Ovary (tissue), 9 donors: ENCODE measurements around the gene KMT2A. TPM values are rescaled to one million over a fixed set of nuclear protein-coding genes. Genes with fewer than 3 reads are reported as not detected.
"Not testable (repeated sequence)": the region's sequence is repeated elsewhere in the genome, so short reads cannot be mapped to it uniquely, and the experiment has no call there.

Experiments
- DNase-seq, 5 donors: peaks; one replicate each; pipeline ENCODE4 v3.0.0-alpha.2; 2019 to 2020
- H3K27ac ChIP-seq, 2 donors: fragments of 200-600 bp; one replicate each; pipeline versions ENCODE4 v1.5.1 to v1.8.0; 2019 to 2022
- H3K27me3 ChIP-seq: fragments of 200-600 bp; one replicate; pipeline ENCODE4 v1.8.0; 2022
- H3K36me3 ChIP-seq: fragments of 200-600 bp; sonication (generic); one replicate; pipeline ENCODE4 v1.5.1; 2019
- H3K4me1 ChIP-seq: one replicate; pipeline ENCODE4 v1.8.1; 2013; ENCODE audit warnings: mild to moderate bottlenecking, moderate library complexity; ENCODE audit not compliant: insufficient read depth
- H3K4me3 ChIP-seq: fragments of 200-600 bp; sonication (generic); one replicate; pipeline ENCODE4 v1.5.1; 2017
- H3K9me3 ChIP-seq, 2 donors: fragments of 200-600 bp in 1 of 2; sonication (generic) in 1 of 2; one replicate each; pipeline versions ENCODE4 v1.5.1 to v1.8.1; 2013 to 2019; ENCODE audit warnings: mild to moderate bottlenecking in 1 of 2, moderate library complexity in 1 of 2
- EP300 ChIP-seq: sonication (generic); formaldehyde crosslinking; IDR thresholded peaks from one replicate; pipeline ENCODE4 v1.6.1; 2017; ENCODE audit warnings: antibody characterized with exemption
- POLR2A ChIP-seq: fragments of 450-650 bp; IDR thresholded peaks from one replicate; pipeline ENCODE4 v1.6.1; 2017; ENCODE audit warnings: antibody characterized with exemption, mild to moderate bottlenecking, moderate library complexity
- WGBS, 3 donors: extraction: QIAGEN DNeasy Blood & Tissue Kit in 1 of 3; methylation state at CpG; one replicate each; pipeline versions ENCODE4 v1.1.5 to v1.1.7; 2013 to 2017; 5-methylcytosine and 5-hydroxymethylcytosine counted together
- intact Hi-C, 4 donors: fragments of 100-400 bp; cut with DNase I; formaldehyde crosslinking; loops; one replicate each; pipeline versions ENCODE4 v1.11.0 to v1.15.1; 2022 to 2023
- polyA plus RNA-seq, 2 donors: library from polyadenylated mRNA; stranded (reverse); fragments of 200-250 nt in 1 of 2; fragments of 350-450 nt in 1 of 2; fragmentation: Illumina TruSeq in 1 of 2; extraction: RNeasy Lipid Tissue Mini Kit (QIAGEN cat#74804) in 1 of 2; gene quantifications; one replicate each; pipeline ENCODE4 v1.2.3, GENCODE V29; 2013 to 2014
- total RNA-seq, 7 donors: library from RNA; depleted of rRNA in 2 of 7; stranded (reverse); fragments of >200 nt in 2 of 7; fragmentation: NEBNext Ultra II Directional in 3 of 7; extraction: Animal tissue kit (Norgen Biotek cat#: 25700) in 3 of 7; gene quantifications; one replicate each; pipeline versions ENCODE4 v1.1.0 to v1.2.4, GENCODE V29; 2016 to 2023
- TF ChIP-seq, protein P1 (sequence below), 3 donors: fragments of 450-650 bp in 2 of 3; fragments of 200-600 bp in 1 of 3; IDR thresholded peaks; one replicate each; pipeline versions ENCODE4 v1.5.1 to v1.8.0; 2016 to 2022; ENCODE audit warnings: antibody characterized with exemption in 3 of 3, mild to moderate bottlenecking in 1 of 3
- donor health status: DM: no; HTN: no; CAD: no; lungs with moderate emphysema.
- donor health status: DM: no; HTN: no; CAD: no.
- donor health status: Bipolar disorder and iron deficiency.
- donor health status: DM: yes; HTN: yes; CAD: no.
- donor health status: DM: no; HTN: no; CAD: no.
- donor health status: DM: yes; HTN: yes; CAD: no.

Gene KMT2A
- total and polyA plus RNA-seq, 9 donors, result 25.8 to 107 (median 74.7) TPM

DNA sequence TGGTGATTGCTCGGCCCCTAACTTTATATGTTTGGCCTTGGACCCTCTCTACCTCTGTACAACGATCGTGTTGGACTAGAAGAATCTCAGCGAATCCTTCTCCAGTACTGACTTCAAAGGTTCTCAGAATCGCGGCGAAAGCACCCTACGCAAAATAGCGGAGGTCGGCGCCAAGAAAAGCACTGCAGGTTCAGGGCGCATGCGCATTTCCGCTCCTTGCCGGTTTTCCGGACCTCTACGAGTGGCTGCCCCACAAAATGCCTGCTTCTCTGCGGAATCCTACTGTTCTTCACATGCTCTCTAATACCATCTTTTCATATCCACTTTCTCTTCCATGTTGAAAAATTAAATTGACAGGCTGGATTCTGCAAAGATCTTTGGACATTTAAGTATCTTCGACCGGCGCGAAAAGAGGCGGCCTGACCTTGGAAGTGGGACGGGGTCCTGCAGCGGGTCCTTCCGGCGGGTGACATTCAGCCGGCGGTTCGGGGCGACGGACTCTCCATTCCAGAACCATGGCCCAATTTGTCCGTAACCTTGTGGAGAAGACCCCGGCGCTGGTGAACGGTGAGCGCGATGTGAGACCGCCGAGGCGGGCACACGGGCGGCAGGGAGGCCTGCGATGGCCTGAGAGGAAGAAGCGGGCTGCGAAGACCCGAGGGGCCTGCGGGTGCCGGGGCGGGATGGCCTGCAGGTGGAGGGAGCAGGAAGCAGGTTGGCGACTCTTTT is 35.0 kb upstream of the KMT2A start, which contains the start of gene ATP5MG:
TSS of gene ATP5MG (plus strand) at position 456 of the 729 bp plus-strand sequence. CDS start at position 516, 60 bp downstream.
- Histone ChIP-seq H3K36me3 (no peaks in the 10 kb centered on the region), H3K4me1 (peaks cover 6% of the 10 kb centered on the region), H3K27me3 (no peaks in the 10 kb centered on the region), H3K4me3 (peak within 1 kb of the TSS; percentile 98), H3K27ac (peak within 1 kb of the TSS; percentile 26 to 83), H3K9me3 (no peaks in the 10 kb centered on the region)
- peak; percentile 89 to 95 (median 91) for DNase-seq
- intact Hi-C loops, result loop anchor here in 2 of 4 donors (5.0 to 10.0 kb wide), 3 partner anchors 36 to 86 kb away; partner anchors contain the start of gene KMT2A (in 2 of the 2)
- TF ChIP-seq, protein P1, sequence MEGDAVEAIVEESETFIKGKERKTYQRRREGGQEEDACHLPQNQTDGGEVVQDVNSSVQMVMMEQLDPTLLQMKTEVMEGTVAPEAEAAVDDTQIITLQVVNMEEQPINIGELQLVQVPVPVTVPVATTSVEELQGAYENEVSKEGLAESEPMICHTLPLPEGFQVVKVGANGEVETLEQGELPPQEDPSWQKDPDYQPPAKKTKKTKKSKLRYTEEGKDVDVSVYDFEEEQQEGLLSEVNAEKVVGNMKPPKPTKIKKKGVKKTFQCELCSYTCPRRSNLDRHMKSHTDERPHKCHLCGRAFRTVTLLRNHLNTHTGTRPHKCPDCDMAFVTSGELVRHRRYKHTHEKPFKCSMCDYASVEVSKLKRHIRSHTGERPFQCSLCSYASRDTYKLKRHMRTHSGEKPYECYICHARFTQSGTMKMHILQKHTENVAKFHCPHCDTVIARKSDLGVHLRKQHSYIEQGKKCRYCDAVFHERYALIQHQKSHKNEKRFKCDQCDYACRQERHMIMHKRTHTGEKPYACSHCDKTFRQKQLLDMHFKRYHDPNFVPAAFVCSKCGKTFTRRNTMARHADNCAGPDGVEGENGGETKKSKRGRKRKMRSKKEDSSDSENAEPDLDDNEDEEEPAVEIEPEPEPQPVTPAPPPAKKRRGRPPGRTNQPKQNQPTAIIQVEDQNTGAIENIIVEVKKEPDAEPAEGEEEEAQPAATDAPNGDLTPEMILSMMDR (IDR thresholded peaks at IDR 0.05), result no peak
- TF ChIP-seq POLR2A, result peak; percentile 31
- 0 to 1% (median 1%) methylated on average over 51 of the region's 51 CpGs for WGBS, 3 donors

DNA sequence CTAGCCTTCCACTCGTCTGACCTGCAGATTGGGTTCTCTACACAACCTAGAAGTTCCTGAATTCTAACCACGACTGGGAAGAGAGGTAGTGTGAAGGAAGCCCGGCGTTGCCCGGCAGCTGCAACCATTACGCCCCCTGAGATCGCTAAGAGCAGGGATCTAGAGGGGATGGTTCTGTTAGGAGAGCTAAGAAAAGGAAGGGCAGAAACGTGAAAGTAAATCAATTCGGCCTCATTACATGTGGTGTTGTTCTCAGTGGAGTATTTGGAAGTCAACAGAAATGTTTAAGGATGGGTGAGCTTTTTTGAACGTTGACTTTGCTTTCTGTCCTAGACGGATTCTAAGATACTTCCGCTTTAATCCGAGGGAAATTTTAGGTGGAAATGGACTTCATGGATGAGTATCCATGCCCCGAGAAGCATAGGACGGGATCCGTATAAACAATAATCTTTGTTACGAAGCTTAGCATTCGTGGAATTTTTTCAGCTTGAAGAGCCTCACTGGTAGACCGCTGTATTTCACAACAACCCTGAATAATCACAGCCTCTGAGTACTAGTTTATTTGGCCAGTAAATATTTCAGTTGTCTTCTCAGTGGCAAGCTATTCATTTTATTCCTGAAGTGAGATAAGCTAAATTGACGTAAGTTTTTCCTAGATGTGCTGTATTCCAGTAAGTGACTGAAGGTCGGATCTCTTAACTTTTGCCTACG is 34.3 kb upstream of the KMT2A start:
- Histone ChIP-seq H3K9me3 (no peaks in the 10 kb centered on the region), H3K36me3 (no peaks in the 10 kb centered on the region), H3K27me3 (no peaks in the 10 kb centered on the region), H3K4me3 (peak overlapping the region; percentile 98), H3K4me1 (peaks cover 9% of the 10 kb centered on the region), H3K27ac (no peak overlapping the region)
- DNase-seq, result no peak
- TF ChIP-seq POLR2A (no peak), EP300 (no peak)
- TF ChIP-seq, protein P1 (IDR thresholded peaks at IDR 0.05), result no peak
- intact Hi-C loops, result loop anchor here in 2 of 4 donors (5.0 to 10.0 kb wide), 3 partner anchors 35 to 85 kb away; partner anchors contain the start of gene KMT2A (in 2 of the 2)
- WGBS, 3 donors, result 0 to 1% (median 1%) methylated on average over 22 of the region's 22 CpGs

GRCh38 chr11:118402594-118402993 is 33.7 kb upstream of the KMT2A start:
- H3K4me3 ChIP-seq, result peak overlapping the region; percentile 98
- 69 to 74% (median 73%) methylated on average over 7 of the region's 7 CpGs for WGBS, 3 donors
- intact Hi-C loops, result loop anchor here in 2 of 4 donors (5.0 to 10.0 kb wide), 3 partner anchors 35 to 85 kb away; partner anchors contain the start of gene KMT2A (in 2 of the 2)
- H3K4me1 ChIP-seq, H3K27ac ChIP-seq, H3K9me3 ChIP-seq, H3K27me3 ChIP-seq, H3K36me3 ChIP-seq, DNase-seq: not testable (repeated sequence)

- DNase-seq, result no peak
- H3K4me1 ChIP-seq, result peaks cover 7% of the 10 kb centered on the region
- 21 to 42% (median 24%) methylated on average over 7 of the region's 7 CpGs for WGBS, 3 donors
- H3K4me3 ChIP-seq, result no peak overlapping the region
- H3K36me3 ChIP-seq, result no peaks in the 10 kb centered on the region
- intact Hi-C loops, result loop anchor here in 1 of 4 donors (10.0 kb wide), 1 partner anchor 78 kb away; no protein-coding TSS in a partner anchor
- TF ChIP-seq, protein P1 (IDR thresholded peaks at IDR 0.05), result no peak
- TF ChIP-seq EP300 (no peak), POLR2A (no peak)
- no peaks in the 10 kb centered on the region for H3K27me3 ChIP-seq
- no peak overlapping the region for H3K27ac ChIP-seq
- H3K9me3 ChIP-seq, result no peaks in the 10 kb centered on the region
Observed at GRCh38 chr11:118406599-118407166, 29.6 kb upstream of the KMT2A start.
